Right atrium auricular region (tissue), 2 donors: Measurements from ENCODE around the gene ZC2HC1B. TPM values are rescaled to one million over a fixed set of nuclear protein-coding genes. Genes with fewer than 3 reads are reported as not detected.

Experiments used
- total RNA-seq, 2 donors: library from RNA; depleted of rRNA; stranded (reverse); fragments of >200 nt; gene quantifications; one replicate each; pipeline ENCODE4 v1.1.0, GENCODE V29; 2016

Gene ZC2HC1B
- total RNA-seq, 2 donors from 2014 or later, result not detected

Other genes with a start within 250 kb of the ZC2HC1B start
- 10 to 100 TPM; 47.6 to 54.4 TPM for gene PHACTR2, start 186.5 kb upstream of the ZC2HC1B start, total RNA-seq
- 1 to 10 TPM; 8.4 to 9.1 TPM for gene LTV1, start 21.1 kb upstream of the ZC2HC1B start, total RNA-seq
- gene PLAGL1, start 143.8 kb downstream of the ZC2HC1B start, total RNA-seq, result 1 to 10 TPM; 6.8 to 8.5 TPM
- gene SF3B5, start 231.1 kb downstream of the ZC2HC1B start, total RNA-seq, result 100 to 1,000 TPM; 113 to 146 TPM